ENCODE results near the gene CTDSPL.

Gene CTDSPL

DNA sequence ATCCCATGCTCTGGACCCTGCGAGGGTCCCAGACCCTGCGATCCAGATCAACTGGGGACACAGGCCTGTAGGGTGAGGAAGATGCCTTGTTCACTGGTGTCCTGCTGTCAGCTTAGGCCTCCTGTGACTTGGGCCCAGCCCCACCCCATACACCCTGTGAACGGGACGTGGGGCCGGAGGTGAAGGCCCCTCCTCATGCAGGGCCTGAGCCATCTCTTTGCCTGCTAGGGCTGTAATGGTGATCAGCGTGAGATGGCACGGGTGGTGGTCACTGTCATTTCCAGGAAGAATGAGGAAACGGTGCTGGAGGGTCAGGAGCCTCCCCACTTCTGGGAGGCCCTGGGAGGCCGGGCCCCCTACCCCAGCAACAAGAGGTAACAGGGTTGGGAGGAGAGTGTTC, 141.3 kb downstream of the CTDSPL start:
- no peak for DNase-seq (ENCODE audit: low spot score)

DNA sequence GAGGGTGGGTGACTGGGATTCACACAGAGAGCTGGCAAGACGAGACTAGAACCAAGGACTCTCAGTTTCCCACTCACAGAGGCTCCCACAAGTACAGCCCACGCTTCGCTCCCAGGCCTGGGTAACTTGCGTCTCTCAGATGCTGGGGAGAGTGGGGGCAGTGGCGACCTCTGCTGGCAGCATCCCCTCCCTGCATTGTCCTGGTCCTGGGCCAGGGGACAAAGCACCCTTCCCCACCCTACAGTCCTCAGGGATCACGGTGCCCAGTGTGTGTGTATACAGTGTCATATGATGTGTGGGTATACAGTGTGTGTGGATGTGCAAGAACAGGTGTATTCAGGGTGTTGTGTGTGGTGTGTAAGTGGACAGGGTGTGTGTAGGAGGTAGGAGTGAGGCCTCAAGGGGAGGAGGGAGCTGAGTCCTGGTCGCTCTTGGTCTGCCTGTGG, 141.7 kb downstream of the CTDSPL start:
- DNase-seq (ENCODE audit: low spot score) = peak; percentile 67

GRCh38 chr3:38003817-38004414, 142.2 kb downstream of the CTDSPL start:
- DNase-seq (ENCODE audit: low spot score) = no peak

GRCh38 chr3:38004415-38005075, 142.9 kb downstream of the CTDSPL start:
- peak; percentile 78 for DNase-seq (ENCODE audit: low spot score)

- no peak for DNase-seq (ENCODE audit: low spot score)
Measured at GRCh38 chr3:38005076-38006020, 143.7 kb downstream of the CTDSPL start.

DNA sequence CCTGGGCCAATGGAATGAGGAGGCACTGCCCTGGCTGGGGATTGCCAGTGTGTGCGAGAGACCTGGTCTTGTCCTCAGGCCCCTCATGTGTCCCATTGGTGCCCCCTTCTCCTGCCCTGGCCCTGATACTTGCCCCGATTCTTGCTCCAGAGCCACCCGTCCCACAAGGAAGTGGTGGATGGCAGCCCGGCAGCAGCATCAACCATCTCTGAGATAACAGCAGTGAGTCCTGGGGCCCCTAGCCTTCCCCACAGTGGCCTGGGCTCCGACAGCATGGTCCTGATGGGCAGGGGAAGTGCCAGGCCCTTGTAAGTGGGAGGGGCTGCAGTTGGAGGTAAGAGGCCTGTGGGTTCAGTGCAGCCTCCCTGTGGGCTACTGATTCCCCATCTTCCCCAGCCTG, 144.4 kb downstream of the CTDSPL start:
- no peak for DNase-seq (ENCODE audit: low spot score)

- DNase-seq (ENCODE audit: low spot score) = no peak
Measured at GRCh38 chr3:38006445-38006995, 144.8 kb downstream of the CTDSPL start.

GRCh38 chr3:38007754-38008090, 146.0 kb downstream of the CTDSPL start:
- DNase-seq (ENCODE audit: low spot score) = no peak

GRCh38 chr3:38008191-38008701, 146.6 kb downstream of the CTDSPL start:
- no peak for DNase-seq (ENCODE audit: low spot score)

- no peak for DNase-seq (ENCODE audit: low spot score)
Measured at GRCh38 chr3:38008971-38009580, 147.4 kb downstream of the CTDSPL start.

DNA sequence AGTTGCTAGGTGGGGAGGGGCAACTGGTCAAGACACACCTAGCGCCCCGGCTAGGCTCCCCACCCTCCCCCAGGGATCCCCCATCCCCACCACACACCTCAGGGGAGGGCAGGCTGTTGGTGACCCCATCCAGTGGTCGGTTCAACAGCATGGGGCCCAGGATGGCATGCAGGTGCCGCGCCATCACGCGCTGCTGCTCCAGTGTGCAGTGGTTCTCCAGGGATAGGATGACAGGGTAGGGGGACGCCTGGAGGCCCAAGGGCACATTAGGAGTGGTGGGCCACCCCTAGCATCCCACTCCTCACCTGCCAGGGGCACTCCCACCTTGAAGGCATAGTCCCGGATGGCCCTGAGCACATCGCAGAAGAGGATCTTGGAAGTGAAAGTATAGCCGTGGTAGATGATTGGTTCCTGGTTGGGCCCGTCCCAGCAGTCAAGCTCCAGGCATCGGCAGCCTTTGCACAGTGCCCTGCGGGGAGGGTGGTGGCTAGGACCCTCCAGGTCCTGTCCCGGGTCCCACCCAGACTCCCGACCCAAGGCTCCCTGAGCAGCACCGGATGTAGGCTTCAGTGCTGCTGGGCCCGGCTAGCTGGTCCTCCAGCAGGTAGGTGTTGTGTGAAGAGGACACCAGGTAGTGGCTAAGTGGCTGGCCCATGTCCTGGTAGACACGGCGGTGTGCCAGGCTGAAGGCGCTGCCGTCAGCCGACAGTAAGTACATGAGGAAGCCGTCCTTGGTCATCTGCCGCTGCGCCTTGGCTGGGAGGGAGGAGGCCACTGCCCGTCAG, 148.3 kb downstream of the CTDSPL start:
- DNase-seq (ENCODE audit: low spot score) = no peak

- DNase-seq (ENCODE audit: low spot score) = no peak
Measured at GRCh38 chr3:38011111-38011510, 149.4 kb downstream of the CTDSPL start.

DNA sequence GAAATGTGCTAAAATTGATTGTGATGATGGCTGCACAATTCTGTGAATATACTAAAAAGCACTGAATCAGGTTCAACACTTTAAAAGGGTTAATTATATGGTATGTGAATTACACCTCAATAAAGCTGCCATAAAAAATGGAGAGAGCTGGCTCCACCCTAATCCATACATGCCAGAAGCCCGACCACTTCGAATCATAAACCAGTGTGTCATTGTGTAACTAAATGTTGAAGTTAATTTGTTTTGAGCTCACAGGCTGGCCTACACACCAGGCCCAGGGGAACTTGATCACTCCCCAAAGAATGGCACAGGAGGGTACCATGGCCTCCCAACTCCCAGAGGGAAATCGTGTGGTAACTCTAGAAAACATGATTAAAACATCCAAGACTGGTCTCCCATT, 153.8 kb downstream of the CTDSPL start:
- no peak for DNase-seq (ENCODE audit: low spot score)

- DNase-seq (ENCODE audit: low spot score) = no peak
Measured at GRCh38 chr3:38015984-38016383, 154.3 kb downstream of the CTDSPL start.

DNA sequence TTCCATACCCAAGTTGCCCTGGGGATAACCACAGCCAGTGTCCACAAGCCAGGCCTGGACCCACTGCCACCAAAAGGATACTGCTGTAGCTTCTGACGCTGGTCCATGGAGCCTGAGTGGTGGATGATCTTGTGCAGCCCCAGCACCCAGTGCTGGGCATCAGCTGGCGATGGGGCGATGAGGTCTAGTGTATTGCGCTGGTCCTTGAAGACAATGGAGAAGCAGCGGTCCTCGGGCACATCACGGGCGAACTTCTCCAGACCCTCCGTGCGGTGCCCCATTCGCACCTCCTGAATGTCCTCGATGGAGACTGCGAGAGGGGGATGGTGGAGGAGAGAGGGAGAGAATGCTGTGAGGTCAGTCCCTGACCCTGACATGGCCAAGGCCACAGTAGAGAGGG, 154.7 kb downstream of the CTDSPL start:
- DNase-seq (ENCODE audit: low spot score) = no peak

GRCh38 chr3:38016847-38017444, 155.3 kb downstream of the CTDSPL start:
- no peak for DNase-seq (ENCODE audit: low spot score)

DNA sequence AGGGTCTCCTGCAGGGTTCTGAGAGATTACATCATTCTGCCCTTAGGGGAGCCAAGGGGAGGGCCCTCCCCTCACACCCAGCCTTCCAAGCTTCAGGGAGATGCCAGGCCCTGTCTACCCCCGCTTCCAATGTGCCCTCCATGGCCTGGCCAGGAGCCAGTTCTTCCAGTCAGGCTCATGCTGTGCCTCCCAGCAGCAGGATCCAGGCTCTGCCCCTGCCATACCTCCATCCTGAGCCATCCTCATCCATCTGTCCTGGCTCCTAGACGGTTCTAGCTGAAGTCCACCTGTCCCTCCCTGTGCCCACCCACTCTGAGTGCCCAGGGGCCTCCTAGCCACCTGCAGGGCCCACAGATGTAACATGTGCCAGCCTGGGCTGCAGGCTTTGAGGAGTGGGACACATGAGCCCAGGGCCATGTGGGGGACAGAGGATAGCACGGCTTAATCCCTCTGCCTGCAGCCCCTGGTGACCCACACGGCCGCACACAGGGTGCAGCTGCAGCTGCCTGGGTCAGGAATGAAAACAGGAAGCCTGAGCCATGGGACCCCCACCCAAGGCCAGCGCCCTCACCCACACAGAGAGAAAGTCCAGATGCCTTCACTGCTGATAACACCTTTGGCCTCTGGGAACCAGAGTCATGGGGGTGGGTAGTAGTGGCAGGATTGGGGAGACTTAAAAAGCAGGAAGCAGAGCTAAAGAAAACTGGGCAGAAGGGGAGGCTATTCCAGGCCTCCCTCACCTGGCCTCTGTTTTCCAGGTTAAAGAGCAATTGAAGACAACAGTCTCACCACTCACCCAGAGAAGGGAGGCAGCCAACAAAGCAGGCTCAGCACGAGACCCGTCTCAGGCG, 156.0 kb downstream of the CTDSPL start:
- DNase-seq (ENCODE audit: low spot score) = no peak

GRCh38 chr3:38018296-38019266, 156.9 kb downstream of the CTDSPL start:
- no peak for DNase-seq (ENCODE audit: low spot score)
